ENCODE measurements around the gene SDC1.

The SDC1 gene

DNA sequence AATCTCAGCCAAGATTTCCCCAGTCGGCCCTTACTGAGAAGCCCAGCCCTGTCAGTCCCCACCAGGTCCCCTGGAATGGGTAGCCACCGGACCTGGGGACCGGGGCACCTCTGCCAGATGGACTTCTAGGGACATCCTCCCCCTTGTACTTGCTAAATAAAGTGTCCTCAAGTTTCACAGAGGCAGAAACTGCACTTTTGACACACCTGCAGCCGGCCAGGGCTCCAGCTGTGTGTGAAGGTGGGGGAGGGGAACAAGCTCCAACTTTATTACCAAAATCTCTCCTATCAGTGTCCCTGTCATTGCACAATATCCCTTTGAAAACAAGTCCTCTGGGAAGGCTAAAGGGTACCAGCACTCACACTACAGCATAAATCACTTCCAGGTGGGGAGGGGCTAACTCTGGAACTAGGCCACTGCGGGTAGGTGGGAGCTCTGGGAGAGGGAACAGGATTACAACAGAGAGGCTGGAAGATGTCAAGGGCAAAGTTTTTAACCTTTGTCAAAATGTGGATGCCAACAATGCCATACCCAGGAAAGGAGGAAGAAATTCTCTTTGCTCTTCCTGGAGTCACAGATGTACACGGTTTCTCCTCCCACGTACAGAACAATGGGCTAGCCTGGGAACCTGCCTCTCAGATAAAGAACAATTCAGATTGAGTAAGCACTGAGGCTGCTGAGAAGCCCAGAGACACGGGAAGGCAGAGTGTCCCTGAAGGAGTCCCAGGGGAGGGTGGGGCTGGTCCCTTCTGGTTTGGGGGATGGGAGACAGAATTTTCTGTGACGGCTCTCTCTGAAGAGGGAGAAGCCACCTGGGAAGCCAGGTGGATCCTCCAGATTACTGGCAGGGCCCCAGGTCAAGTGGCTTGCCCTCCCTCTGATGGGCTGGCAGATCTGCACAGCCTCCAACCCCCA, 11.0 kb downstream of the SDC1 start:
- no peak for DNase-seq (ENCODE audit: low read depth in 2 of 2)

DNA sequence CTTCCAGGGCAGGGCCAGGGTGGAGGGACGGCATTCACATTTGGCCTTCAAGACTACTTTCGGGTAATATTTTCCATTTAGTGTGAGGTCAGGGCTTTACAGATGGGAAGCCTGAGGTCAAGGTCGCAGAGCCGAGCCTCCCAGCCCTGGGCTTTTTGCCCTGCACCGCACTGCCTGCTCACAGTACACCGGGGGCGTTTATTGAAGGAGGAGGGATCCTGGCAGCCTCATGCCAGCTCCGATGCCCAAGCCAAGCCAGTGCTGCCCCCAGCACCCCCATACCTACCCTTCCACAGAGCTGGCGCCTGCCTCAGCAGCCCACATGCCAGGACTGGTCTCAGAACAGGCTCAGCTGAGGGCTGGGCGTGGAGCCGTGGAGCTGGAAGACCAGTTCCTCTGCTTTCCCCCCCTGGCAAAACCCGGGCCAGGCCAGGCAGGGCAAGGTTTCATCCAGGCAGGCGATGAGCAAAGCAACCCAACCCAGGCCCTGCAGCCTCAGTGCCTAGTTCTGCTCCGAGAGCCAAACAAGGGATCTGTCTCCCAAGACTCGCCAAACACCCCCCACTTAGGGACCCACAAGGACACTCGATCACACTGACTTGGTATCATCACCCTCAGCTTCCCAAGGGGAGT, 11.9 kb downstream of the SDC1 start:
- DNase-seq (ENCODE audit: low read depth in 2 of 2): no peak

DNA sequence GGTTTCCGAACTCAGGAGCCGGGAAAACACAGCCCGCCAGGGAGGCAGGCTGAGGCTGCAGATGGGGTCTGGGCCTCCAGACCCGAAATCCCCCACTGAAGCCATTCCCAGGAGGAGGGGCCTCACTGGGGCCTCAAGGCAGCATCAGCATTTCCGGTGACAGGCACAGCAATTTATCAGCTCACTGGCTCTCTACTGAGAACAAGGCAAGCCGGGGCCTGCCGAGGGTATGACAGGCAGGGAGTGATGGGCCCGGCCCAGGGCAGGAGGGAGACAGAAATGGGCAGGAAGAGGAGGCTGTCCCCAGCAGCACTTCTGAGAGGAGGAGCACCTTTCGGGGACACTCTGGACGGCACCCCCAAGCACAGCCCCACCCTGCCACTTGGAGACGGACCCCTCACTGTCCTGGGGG, 12.5 kb downstream of the SDC1 start:
- DNase-seq (ENCODE audit: low read depth in 2 of 2): no peak

DNA sequence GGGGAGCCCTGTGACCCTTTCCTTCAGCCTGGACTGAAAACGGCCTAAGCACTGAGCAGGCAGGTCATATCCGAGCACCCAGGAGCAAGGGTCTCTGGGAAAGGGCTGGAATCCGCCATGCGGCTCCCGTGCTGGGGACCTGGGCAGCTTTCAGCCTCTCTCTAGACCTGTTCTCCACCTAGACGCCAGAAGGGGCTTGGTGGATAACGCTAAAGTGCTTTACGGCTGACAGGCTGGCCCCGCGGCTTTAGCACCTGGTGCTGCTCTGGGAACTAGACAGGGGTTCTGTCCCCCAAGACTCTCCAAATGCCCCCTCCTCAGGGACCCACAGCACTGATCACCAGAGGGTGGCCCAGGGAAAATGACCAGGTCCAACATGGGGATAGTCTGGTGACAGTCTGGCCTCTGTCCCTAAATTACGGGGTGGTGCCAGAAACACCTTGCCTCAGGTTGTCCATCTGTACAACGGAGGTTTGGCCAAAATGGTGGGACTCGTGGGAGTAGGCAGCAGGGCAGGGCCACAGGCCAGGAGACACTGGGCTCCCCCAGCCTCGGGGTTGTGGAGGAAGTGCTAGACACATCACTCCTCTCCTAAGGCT, 13.0 kb downstream of the SDC1 start:
- DNase-seq (ENCODE audit: low read depth in 2 of 2): no peak

DNA sequence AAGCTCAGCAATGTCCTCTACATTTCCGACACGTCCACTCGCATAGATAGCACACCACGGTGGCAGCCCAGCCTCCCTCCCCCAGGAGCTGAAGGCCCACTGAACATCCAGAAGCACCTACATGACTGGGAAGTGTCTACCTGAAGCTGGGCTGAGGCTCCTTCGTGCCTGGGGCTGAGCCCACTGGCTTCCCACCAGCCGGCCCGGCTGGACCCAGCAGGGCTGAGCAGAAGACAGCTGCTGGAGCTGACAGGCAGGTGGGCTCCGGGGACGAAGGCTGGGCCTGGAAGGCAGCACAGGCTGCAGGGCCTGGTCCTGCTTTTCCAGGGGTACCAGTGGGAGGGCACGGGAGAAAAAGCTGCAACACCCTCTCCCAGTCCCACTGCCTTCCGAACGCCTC, 13.5 kb downstream of the SDC1 start:
- no peak for DNase-seq (ENCODE audit: low read depth in 2 of 2)

DNA sequence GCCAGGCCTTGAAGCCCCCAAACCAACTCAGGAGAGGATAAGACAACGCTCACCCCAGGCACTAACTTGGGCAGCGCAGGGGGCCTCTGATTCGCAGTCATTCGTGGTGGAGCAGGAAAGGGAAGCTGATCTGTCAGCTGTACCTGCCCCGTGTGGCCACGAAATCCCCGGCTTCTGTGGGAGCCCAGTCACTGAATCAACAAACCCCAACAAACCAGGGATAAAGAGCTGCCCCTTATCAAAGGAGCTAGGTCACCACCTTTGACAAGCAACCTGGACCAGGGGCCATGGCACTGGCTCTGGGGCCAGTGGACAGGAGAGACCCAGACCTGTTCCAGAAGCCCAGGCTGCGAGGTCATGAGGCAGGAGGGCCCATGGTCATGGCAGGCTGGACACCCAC, 14.5 kb downstream of the SDC1 start:
- no peak for DNase-seq (ENCODE audit: low read depth in 2 of 2)

DNA sequence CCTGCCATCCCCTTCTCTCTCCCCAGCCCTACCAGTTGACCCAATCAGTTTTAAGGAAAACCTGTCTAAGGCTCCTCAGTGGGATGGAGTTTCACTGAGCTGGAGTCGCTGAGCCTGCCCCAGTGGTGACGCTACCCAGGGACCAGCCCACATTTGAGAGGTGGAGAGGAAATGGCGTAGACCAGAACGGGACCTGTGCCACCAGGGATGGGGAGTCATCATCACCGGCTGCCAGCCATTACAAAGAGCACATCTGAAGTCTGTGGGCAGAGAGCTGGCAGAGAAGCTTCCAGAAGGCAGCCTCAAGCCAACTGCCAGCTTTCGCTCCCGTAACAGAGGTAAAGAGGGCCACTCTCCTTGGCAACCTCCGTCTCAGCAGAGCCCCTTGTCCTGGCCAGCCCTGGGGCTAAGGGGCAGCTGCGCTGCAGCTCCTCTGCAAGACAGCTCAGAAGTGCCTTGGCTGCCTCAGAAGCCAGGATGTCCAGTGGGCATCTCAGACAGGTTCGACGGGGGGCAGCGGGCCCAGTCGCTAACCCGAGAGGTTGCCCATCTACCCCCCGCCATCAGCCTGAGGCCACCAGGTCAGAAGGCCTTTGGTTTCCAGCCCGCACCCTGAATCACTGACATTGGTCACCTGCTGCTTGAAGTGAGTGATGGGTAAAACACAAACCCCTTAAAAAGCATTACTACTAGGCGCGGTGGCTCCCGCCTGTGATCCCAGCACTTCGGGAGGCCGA, 15.4 kb downstream of the SDC1 start:
- no peak for DNase-seq (ENCODE audit: low read depth in 2 of 2)

DNA sequence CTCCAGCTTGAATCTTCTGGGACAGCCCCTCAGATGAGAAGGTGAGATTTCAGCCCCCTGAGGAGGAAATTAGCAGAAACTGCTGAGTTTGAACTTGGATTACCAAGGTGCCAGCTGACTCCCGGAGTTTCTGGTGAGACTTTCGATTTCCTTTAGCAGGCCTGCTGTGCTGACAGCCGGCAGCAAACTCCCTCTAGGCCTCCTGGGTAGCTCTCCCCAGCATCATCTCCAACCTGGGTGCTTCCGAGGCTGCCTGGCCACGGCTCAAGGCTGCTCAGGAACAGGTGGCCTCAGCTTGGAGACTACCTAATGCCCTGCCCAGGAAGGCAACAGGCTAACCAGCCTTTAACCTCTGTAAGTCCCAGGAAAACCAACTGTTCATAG, 16.5 kb downstream of the SDC1 start:
- DNase-seq (ENCODE audit: low read depth in 2 of 2): no peak

DNA sequence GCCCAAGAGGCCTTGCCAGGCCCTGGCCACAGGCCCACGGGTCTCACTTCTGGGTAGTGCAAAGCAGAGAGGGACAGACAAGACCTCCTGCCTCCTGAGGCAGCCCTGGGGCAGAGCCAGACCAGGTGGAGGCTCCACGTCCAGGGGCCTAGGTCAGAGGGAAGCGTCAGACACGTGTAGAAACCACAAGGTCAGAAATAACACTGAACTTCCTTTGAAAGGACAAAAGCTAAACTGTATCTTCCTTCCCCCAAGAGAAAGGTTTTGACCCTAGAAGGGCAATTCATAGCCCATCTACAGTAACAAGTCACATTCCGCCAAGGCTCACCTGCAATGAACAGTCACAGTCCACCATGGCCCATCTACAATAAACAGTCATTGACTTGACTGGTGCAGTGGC, 17.9 kb downstream of the SDC1 start:
- DNase-seq (ENCODE audit: low read depth in 2 of 2): no peak

DNA sequence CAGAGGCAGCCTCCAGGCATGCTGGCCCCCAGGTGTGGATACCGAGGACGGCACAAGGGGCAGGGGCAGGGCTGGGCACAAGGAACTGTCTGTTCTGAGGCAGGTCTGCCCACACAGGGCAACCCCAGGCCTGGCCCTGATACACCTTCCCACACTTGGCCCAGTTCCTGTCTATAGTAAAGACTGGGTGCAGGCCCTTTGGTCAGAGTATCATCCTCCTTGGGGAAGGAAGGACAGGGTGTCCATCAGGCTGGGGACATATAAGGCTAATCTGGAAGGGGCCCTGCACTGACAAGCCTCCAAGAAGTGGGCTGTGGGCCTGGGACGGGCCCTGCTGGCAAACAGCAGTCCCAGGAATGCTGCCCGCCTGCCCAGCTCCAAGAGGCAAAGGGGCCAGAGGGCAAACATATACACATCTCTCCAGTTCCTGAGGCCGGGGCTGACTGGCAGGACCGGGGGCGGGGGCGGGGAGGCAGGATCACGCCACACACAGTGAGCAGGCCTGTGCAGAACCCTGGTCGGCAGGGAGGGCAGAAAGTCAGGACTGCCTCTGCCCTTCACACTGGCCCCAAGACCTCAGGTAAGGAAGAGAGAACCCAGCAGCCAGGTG, 18.9 kb downstream of the SDC1 start:
- DNase-seq (ENCODE audit: low read depth in 2 of 2): no peak

DNA sequence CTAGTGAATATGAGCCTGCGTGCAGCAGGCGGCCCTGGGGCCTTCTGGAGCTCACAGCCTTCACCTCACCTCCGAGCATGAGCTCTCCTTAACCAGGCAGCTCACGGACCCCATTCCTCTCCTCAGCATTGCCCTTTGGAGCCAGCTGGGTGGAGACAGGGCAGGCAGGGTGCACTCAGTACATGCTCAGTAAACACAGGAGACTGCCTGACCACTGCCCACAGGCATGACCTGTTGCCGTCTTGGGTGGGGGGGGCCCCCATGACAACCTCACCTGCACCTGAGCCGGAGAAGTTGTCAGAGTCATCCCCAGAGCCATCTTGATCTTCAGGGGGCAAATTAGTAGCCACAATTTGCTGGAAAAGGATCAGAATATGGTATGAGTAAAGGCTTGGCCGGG, 19.9 kb downstream of the SDC1 start:
- DNase-seq (ENCODE audit: low read depth in 2 of 2): no peak

DNA sequence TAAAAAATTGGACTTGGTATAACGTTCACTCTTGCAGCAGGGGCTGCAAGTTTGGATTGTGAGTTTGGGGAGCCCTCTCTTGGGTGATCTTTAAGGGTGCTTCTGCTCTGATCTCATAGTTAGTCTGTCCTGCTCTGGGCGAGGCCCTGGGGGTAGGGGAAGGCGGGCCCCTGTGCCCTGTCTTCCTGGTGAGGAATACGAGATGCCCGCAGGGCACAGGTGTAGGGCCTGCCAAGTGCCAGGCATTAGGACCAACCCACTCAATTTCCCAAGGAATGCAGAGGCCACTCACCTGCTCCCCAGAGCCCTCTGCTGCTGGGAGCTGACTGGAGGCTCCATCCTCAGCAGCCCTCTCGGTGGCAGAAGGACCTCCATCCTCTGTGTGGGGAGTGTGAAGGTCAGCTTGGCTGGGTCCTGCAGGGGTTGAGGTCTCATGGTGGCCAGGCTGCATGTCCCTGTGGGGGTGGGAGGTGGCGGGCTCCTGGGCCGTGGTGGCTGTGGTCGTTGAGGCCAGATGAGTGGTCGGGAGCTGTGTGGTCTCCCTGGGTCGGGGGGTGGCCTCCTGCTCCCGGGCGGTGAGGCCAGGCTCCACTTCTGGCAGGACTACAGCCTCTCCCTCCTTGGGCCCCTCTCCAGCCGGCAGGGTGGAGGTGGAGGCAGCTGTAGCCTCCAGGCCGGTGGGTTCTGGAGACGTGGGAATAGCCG, 21.3 kb downstream of the SDC1 start:
- no peak for DNase-seq (ENCODE audit: low read depth in 2 of 2)

DNA sequence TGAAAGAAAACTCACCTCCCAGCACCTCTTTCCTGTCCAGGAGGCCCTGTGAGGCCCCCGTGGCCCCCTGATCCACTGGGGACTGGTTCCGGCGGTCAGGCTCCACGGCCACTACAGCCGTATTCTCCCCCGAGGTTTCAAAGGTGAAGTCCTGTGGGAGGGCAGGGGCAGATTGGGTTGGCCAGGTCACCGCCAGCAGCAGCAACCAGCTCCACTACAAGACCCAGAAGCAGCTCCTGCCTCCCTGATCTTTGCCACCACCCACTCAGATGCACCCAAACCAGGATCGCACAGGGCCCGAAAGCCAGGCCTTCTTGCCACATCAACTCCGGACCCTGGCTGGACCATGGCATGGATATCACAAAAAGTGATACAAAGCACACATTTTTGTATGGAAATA, 21.9 kb downstream of the SDC1 start:
- no peak for DNase-seq (ENCODE audit: low read depth in 2 of 2)

DNA sequence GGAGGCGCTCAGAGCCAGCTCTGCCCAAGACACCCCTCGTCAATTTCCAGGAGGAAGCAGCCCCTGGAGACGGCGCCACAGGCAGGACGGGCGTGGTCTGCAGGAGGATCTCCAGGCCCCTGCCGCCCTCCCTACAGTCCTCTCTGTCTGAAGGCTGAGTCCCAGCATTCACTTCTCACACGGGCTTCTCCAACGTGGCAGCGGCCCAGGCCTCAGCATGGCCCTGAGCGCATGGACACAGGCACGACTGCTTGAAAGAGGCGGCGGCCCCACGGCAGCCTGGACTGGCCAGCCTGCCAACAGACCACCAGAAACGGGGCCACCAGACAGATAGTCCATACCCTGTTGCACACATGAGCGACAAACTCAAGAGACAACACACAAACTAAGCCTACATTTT, 23.3 kb downstream of the SDC1 start:
- DNase-seq (ENCODE audit: low read depth in 2 of 2): no peak

DNA sequence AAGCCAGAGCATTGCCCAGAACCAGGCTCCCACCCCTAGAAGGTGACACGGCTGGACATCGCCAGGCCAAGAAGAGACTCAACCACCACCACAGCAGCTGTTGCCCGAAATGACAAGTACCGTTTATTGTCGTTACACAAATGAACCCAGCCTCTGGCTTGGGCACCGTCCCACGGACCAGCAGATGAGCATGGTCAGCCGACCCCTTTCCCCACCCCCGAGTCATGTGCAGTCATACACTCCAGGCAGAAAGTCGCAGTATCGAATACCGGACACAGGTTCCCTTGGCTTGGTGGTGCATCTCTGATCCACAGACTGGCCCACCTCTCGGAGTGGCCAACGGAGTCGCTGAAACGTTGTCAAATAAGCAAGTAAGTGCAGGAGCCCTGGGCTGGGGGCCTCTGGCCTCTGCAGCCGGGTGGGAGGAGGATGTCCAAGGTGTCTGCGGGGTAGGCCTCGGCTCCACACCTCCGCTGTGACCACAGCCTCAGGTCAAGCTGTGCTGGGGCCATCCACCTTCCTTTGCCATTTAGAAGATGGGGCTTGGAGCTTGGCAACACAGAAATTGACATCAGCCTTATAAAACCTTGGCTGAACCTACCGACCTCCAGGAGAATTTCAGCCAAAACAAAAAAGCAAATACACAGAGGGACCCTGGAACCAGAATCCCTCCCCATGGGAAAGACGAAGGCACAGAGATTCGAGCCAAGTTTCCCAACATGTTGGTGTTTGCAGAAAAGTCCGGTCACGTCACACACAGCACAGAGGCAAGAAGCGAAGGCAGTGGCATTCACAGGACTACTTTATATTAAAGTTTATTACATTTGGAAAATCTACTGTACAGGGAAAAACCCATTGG, 24.0 kb downstream of the SDC1 start:
- no peak for DNase-seq (ENCODE audit: low read depth in 2 of 2)

DNA sequence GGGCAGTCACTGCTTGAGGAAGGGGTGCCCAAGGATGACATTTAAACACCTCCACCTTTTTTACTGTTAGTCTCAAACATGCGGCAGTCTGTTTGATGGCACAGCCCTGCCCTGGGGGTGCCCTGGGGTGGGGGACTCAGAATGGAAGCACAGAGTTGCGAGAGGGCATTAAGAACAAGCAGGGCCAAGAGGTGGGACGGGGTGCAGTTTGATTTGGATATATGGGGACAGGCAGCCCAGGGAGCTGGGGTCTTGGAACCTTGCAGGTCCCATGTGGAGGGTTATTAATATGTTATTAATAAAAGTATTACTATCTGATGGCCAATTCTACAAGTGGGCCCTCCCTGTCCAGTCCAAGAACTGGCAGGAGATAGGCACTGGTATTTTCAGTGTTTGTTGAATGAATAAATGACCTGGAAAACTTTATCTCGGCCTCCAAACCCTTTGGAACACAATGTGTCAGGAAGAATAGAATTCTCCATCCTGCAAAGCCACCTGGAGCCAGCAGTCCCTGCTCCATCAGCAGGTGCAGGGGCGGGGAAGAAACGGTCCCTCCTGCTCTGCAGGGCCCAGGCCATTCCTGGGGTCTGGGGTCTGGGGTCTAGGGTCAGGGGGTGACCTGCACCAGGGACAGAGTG, 25.2 kb downstream of the SDC1 start:
- no peak for DNase-seq (ENCODE audit: low read depth in 2 of 2)

DNA sequence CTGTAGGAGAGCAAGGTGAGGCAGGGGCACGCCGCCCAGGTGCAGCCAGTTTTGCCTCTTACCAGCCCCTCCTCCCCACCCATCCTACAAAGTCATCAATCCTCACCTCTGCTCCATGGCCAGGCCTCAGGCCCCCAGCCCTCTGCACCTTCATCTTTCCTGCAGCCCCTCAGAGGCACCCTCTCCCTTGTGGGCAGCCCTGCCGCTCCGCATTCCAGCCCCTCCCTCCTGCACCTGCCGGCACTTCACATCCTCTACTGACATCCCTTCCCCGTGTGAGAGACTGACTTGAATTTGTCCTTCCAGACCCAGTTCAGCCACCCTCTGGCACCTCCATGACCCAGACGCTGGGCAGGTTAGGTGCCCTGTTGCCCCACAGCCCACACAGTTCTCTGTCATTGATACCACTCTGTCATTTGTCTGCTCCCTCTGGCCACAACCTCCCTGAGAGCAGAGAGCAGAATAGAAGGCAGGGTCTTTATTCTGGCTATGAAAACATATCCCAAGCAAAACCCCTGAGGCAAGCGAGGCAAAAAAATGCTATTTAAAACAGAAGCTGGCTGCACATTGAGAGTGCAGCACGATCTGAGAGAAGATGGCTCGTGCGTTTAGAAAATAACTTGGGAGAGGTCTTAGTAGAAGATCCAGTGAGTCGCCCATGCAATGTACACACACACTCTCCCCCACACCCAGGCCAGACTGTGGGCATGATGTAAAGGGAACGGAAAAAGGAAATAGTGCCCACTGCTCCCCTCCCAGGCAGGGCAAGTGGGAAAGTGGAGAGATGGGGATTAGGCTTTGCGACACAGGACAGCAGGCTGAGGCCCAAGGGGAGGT, 25.9 kb downstream of the SDC1 start:
- DNase-seq (ENCODE audit: low read depth in 2 of 2): no peak

DNA sequence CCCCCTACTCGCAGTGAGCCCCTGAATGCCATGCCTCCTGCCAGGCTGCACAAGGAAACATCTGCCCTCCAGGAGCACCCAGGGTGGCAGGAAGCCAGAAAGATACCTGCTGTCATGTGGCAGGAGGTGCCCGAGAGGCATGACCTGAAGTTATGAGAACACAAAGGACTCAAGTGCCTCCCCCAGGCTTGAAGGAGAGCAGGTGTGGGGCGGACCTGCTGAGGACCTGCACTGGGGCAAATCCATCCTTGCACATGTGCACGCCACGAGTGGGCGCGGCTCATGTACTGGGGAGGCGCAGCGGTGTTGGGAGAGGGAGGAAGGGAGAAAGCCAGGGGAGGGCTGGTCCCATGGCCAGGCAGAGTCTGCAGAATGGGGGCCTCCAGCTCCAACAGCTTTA, 26.9 kb downstream of the SDC1 start:
- no peak for DNase-seq (ENCODE audit: low read depth in 2 of 2)

DNA sequence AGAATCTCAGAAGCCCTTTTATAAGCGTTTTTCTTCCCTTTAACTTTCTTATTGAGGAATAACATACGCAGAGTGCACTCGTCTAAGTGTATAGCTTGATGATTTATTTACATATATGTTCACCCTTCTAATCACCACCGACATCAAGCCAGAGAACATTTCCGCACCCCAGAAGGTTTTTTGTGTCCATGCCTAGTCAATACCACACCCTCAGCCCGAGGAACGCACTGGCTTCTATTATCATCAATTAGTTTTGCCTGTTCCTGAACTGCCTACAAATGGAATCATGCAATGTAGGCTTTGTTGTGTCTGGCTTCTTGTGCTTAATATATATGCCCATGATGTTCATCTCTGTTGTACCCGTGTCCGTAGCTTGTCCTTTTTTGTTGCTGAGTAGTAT, 27.7 kb downstream of the SDC1 start:
- DNase-seq (ENCODE audit: low read depth in 2 of 2): no peak

Measured in stimulated activated CD8-positive, alpha-beta memory T cell treated with anti-CD3 and anti-CD28 coated beads, Interleukin-2, amount 100 ng/mL, for 48 hours (primary cell).